Activated CD8-positive, alpha-beta memory T cell treated with anti-CD3 and anti-CD28 coated beads for 1 hour (primary cell): ENCODE data around the gene GPX7.
"Not testable (repeated sequence)": the region's sequence is repeated elsewhere in the genome, so short reads cannot be mapped to it uniquely, and the experiment has no call there.

Experiments used
- DNase-seq, 2 donors: peaks; one replicate each; pipeline ENCODE4 v3.0.0-alpha.2; 2020; ENCODE audit warnings: low read depth in 1 of 2; ENCODE audit errors: extremely low read depth in 1 of 2

Gene GPX7

GRCh38 chr1:52601991-52602855, at the start of gene GPX7:
TSS of gene GPX7 (plus strand) at chr1:52602371. CDS start at chr1:52602410, 39 bp downstream.
- DNase-seq = peak; percentile 16 to 37

GRCh38 chr1:52552505-52553361, 49.4 kb upstream of the GPX7 start, which contains the start of gene TUT4:
TSS of gene TUT4 (minus strand) at chr1:52553092. CDS start at chr1:52526280, 26,812 bp downstream.
- peak; percentile 46 to 55 for DNase-seq

- DNase-seq = peak; percentile 77 to 86
Measured at GRCh38 chr1:52553362-52554266, 48.6 kb upstream of the GPX7 start.

GRCh38 chr1:52554267-52554640, 47.9 kb upstream of the GPX7 start:
- no peak for DNase-seq

GRCh38 chr1:52554756-52555155, 47.4 kb upstream of the GPX7 start:
- DNase-seq = no peak

GRCh38 chr1:52556641-52557360, 45.4 kb upstream of the GPX7 start:
- no peak for DNase-seq

- no peak for DNase-seq
Measured at GRCh38 chr1:52558941-52559340, 43.2 kb upstream of the GPX7 start.

- DNase-seq = no peak
Measured at GRCh38 chr1:52559875-52560274, 42.3 kb upstream of the GPX7 start.

- DNase-seq = no peak
Measured at GRCh38 chr1:52562766-52563165, 39.4 kb upstream of the GPX7 start.

GRCh38 chr1:52567943-52568342, 34.2 kb upstream of the GPX7 start:
- no peak for DNase-seq

- DNase-seq = no peak
Measured at GRCh38 chr1:52569449-52570210, 32.5 kb upstream of the GPX7 start.

- DNase-seq = no peak
Measured at GRCh38 chr1:52571783-52572182, 30.4 kb upstream of the GPX7 start.

- no peak for DNase-seq
Measured at GRCh38 chr1:52572387-52572786, 29.8 kb upstream of the GPX7 start.

GRCh38 chr1:52574594-52574993, 27.6 kb upstream of the GPX7 start:
- no peak for DNase-seq

GRCh38 chr1:52576074-52576473, 26.1 kb upstream of the GPX7 start:
- no peak for DNase-seq

- not testable (repeated sequence) for DNase-seq
Measured at GRCh38 chr1:52578066-52578465, 24.1 kb upstream of the GPX7 start.

- DNase-seq = no peak
Measured at GRCh38 chr1:52579415-52579814, 22.8 kb upstream of the GPX7 start.

- no peak for DNase-seq
Measured at GRCh38 chr1:52580283-52580682, 21.9 kb upstream of the GPX7 start.

- no peak for DNase-seq
Measured at GRCh38 chr1:52582116-52582696, 20.0 kb upstream of the GPX7 start.
